ENCODE data around the gene ACSL5. TPM values are rescaled to one million over a fixed set of nuclear protein-coding genes. Genes with fewer than 3 reads are reported as not detected.

The ACSL5 gene
- total and polyA plus RNA-seq, 9 donors: 7.9 to 34.2 (median 20.6) TPM

- Histone ChIP-seq H3K4me3 (no peak overlapping the region), H3K27ac (no peak overlapping the region), H3K4me1 (ENCODE audit: insufficient read depth) (peaks cover 8% of the 10 kb centered on the region), H3K9me3 (no peaks in the 10 kb centered on the region), H3K36me3 (no peaks in the 10 kb centered on the region), H3K27me3 (no peaks in the 10 kb centered on the region)
- WGBS, 3 donors: 37 to 43% (median 42%) methylated on average over 8 of the region's 8 CpGs
- TF ChIP-seq POLR2A (IDR thresholded peaks at IDR 0.05): no peak
- TF ChIP-seq EP300 (IDR thresholded peaks at IDR 0.05): no peak
- TF ChIP-seq, protein P1, sequence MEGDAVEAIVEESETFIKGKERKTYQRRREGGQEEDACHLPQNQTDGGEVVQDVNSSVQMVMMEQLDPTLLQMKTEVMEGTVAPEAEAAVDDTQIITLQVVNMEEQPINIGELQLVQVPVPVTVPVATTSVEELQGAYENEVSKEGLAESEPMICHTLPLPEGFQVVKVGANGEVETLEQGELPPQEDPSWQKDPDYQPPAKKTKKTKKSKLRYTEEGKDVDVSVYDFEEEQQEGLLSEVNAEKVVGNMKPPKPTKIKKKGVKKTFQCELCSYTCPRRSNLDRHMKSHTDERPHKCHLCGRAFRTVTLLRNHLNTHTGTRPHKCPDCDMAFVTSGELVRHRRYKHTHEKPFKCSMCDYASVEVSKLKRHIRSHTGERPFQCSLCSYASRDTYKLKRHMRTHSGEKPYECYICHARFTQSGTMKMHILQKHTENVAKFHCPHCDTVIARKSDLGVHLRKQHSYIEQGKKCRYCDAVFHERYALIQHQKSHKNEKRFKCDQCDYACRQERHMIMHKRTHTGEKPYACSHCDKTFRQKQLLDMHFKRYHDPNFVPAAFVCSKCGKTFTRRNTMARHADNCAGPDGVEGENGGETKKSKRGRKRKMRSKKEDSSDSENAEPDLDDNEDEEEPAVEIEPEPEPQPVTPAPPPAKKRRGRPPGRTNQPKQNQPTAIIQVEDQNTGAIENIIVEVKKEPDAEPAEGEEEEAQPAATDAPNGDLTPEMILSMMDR (IDR thresholded peaks at IDR 0.05): no peak
- DNase-seq: peak in 4 of 5 donors; percentile 39 to 73 (median 49)
- intact Hi-C loops (cut with DNase I): no loop called here
Measured at GRCh38 chr10:112362833-112363232, 11.1 kb upstream of the ACSL5 start.

DNA sequence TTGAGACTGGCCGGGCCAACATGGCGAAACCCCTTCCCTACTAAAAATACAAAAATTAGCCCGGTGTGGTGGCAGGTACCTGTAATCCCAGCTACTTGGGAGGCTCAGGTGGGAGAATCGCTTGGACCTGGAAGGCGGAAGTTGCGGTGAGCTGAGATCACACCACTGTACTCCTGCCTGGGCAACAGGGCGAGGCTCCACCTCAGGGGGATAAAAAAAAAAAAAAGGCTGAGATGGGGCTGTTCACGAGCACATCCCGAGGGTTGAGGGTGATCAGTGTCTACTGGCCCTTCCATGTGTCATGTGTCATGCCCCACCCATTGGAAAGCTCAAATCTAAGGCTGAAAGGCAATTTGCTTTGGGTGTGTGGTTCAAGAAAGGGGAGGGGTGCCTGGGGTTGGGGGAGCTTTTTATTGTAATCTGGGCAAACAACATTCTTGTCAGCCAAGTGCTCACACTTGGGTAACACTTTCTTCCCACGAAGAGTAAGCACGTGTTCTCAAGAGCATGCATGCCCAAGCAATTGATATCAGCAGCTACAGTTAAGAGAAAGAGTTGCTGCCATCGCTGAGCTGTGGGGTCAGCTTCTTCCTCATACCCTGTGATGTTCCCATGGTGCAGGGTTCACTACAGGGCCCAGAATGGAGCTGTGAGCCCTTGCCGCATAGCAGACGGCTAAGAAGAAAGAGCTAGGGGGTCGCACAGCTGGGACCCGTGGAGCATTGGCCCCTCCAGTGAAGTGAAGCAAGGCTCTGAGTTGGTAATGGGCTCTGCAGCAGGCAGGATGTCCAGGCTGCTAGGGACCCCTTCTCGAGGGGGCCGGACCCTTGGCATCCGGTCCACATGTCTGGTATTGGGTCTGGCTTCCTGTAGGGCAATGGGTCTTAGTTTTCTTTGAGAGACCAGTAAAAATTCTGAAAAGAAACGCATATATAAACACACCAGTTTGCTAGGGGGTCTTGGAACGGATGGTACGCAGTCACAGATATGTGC is 9.9 kb upstream of the ACSL5 start:
- Histone ChIP-seq H3K4me3 (no peak overlapping the region), H3K9me3 (no peaks in the 10 kb centered on the region), H3K27ac (no peak overlapping the region), H3K36me3 (no peaks in the 10 kb centered on the region), H3K27me3 (no peaks in the 10 kb centered on the region), H3K4me1 (ENCODE audit: insufficient read depth) (peaks cover 8% of the 10 kb centered on the region)
- WGBS, 3 donors: 89 to 96% (median 94%) methylated on average over 22 of the region's 22 CpGs
- intact Hi-C loops (cut with DNase I): no loop called here
- no peak for DNase-seq
- TF ChIP-seq, protein P1 (IDR thresholded peaks at IDR 0.05): no peak
- no peak for TF ChIP-seq EP300 (IDR thresholded peaks at IDR 0.05)
- no peak for TF ChIP-seq POLR2A (IDR thresholded peaks at IDR 0.05)

- H3K27me3 ChIP-seq: no peaks in the 10 kb centered on the region
- no peak for DNase-seq
- H3K27ac ChIP-seq: no peak overlapping the region
- H3K9me3 ChIP-seq: no peaks in the 10 kb centered on the region
- peaks cover 8% of the 10 kb centered on the region for H3K4me1 ChIP-seq (ENCODE audit: insufficient read depth)
- TF ChIP-seq, protein P1 (IDR thresholded peaks at IDR 0.05): no peak
- no peak for TF ChIP-seq EP300 (IDR thresholded peaks at IDR 0.05)
- no peak for TF ChIP-seq POLR2A (IDR thresholded peaks at IDR 0.05)
- H3K4me3 ChIP-seq: no peak overlapping the region
- 96 to 98% (median 96%) methylated on average over 6 of the region's 6 CpGs for WGBS, 3 donors
- no peaks in the 10 kb centered on the region for H3K36me3 ChIP-seq
- intact Hi-C loops (cut with DNase I): no loop called here
Measured at GRCh38 chr10:112365014-112365432, 8.9 kb upstream of the ACSL5 start.

DNA sequence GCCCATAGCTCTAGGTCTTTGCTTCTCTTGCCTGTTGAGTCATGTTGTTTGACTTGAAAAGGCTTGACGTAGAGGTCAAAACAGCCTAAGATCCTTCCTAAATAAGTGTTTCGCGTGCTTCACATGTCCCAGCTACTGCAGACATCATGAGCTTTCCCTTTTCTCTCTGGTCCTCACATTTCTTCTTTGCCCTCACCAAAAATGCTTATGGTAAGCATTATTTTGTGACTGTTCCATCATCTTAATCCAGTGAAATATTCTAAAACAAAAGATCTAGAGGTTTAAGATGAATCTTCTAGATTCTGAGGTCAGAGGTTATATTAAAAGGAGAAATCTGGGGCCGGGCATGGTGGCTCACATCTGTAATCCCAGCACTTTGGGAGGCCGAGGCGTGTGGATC is 8.5 kb upstream of the ACSL5 start:
- Histone ChIP-seq H3K4me1 (ENCODE audit: insufficient read depth) (peaks cover 8% of the 10 kb centered on the region), H3K27me3 (no peaks in the 10 kb centered on the region), H3K9me3 (no peaks in the 10 kb centered on the region), H3K4me3 (no peak overlapping the region), H3K27ac (no peak overlapping the region), H3K36me3 (no peaks in the 10 kb centered on the region)
- WGBS, 3 donors: 79 to 90% (median 87%) methylated on average over 5 to 6 of the region's 6 CpGs
- TF ChIP-seq EP300 (IDR thresholded peaks at IDR 0.05) (no peak), POLR2A (IDR thresholded peaks at IDR 0.05) (no peak)
- TF ChIP-seq, protein P1 (IDR thresholded peaks at IDR 0.05): no peak
- no peak for DNase-seq
- intact Hi-C loops (cut with DNase I): no loop called here
